IMR-90 (cell line): Measurements from ENCODE around the gene RIC8A.

Source experiments
- POLR2A ChIP-seq: IDR thresholded peaks from 2 replicates; pipeline ENCODE4 v1.6.1; 2012; ENCODE audit warnings: mild to moderate bottlenecking, low read depth, low read length
- TF ChIP-seq, protein P1 (sequence below): conservative IDR thresholded peaks from 2 replicates; pipeline ENCODE4 v1.5.1; 2012; ENCODE audit warnings: mild to moderate bottlenecking, low read depth, low read length, improper control_type of control experiment

- TF ChIP-seq POLR2A = no peak
- TF ChIP-seq, protein P1, sequence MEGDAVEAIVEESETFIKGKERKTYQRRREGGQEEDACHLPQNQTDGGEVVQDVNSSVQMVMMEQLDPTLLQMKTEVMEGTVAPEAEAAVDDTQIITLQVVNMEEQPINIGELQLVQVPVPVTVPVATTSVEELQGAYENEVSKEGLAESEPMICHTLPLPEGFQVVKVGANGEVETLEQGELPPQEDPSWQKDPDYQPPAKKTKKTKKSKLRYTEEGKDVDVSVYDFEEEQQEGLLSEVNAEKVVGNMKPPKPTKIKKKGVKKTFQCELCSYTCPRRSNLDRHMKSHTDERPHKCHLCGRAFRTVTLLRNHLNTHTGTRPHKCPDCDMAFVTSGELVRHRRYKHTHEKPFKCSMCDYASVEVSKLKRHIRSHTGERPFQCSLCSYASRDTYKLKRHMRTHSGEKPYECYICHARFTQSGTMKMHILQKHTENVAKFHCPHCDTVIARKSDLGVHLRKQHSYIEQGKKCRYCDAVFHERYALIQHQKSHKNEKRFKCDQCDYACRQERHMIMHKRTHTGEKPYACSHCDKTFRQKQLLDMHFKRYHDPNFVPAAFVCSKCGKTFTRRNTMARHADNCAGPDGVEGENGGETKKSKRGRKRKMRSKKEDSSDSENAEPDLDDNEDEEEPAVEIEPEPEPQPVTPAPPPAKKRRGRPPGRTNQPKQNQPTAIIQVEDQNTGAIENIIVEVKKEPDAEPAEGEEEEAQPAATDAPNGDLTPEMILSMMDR = no peak
Observed at GRCh38 chr11:213111-213510, 5.6 kb downstream of the RIC8A start.
